ENCODE measurements around the gene PCDH1.
A peak's percentile ranks its signal among the peaks of the same experiment; 100 is the strongest.

DNA sequence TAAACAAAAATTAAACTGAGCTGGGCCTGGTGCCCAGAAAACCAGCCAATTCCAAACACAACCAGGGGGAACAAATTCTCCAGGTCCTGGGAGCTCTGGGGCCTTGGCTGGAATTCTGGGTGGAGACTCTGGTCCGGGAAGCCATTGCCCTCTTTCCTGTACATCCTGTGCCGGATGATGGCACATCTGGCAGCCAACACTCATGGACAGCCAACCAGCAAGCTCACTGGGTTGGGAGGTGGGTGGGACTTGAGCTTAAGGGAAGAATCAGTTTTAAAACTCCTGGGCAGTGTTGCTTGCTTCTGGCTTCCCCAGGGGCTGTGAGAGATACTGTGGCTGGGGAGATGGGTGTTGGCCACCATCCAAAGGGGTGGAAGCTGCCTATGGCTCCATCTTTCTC is 56.1 kb downstream of the PCDH1 start:
- TF ChIP-seq CTCF (IDR thresholded peaks at IDR 0.05) (no peak), EP300 (IDR thresholded peaks at IDR 0.05; ENCODE audit: low read depth) (no peak), POLR2AphosphoS5 (IDR thresholded peaks at IDR 0.05) (peak in 1 of 3 donors; percentile 14)

All from transverse colon (tissue), 4 donors.